Central memory CD8-positive, alpha-beta T cell (primary cell): ENCODE measurements around the gene SMURF1.

Experiments
- ATAC-seq: fragments of 150-1000 bp; cut with Tn5 transposase; replicated peaks from 2 replicates; pipeline ENCODE4 v1.10.0; 2022; ENCODE audit warnings: mild to moderate bottlenecking, moderate FRiP score, moderate number of reproducible peaks; ENCODE audit not compliant: poor library complexity, severe bottlenecking; ENCODE audit errors: extremely low read depth
- DNase-seq, 2 donors: peaks; one replicate each; pipeline ENCODE4 v3.0.0; 2021; ENCODE audit warnings: low spot score in 2 of 2
- H3K27ac Mint-ChIP-seq: one replicate; pipeline ENCODE4 v1.8.0; 2022; ENCODE audit warnings: low read depth, mild to moderate bottlenecking, moderate library complexity, mixed read lengths
- H3K27me3 Mint-ChIP-seq: one replicate; pipeline ENCODE4 v1.8.0; 2022; ENCODE audit warnings: mixed read lengths
- H3K36me3 Mint-ChIP-seq: one replicate; pipeline ENCODE4 v1.8.0; 2022; ENCODE audit warnings: mild to moderate bottlenecking, moderate library complexity, mixed read lengths; ENCODE audit not compliant: insufficient read depth
- H3K4me1 Mint-ChIP-seq: one replicate; pipeline ENCODE4 v1.8.0; 2022; ENCODE audit warnings: mixed read lengths
- H3K4me3 Mint-ChIP-seq: one replicate; pipeline ENCODE4 v1.8.0; 2022; ENCODE audit warnings: mild to moderate bottlenecking, moderate library complexity, mixed read lengths
- H3K9me3 Mint-ChIP-seq: one replicate; pipeline ENCODE4 v1.8.0; 2022; ENCODE audit warnings: mixed read lengths

SMURF1 gene

DNA sequence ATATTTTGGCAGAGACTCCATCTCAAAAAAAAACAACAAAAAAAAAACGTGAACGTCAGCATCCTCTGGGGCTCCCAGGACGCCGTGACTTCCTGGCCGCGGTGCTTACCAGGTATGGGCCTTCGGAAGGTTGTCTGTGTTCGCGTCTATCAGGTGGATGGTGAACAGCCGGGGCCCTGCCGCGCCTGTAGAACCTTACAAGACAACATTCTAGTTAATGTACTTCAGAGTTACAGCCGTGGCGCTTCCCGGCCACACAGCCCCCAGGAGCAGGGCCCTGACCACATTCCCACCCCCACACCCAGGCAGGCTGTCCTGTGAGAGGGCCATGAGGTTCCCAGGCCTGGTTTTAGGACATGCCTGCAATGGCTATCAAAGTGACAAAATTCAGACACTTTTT is 111.0 kb downstream of the SMURF1 start:
- no peaks in the 10 kb centered on the region for H3K27me3 Mint-ChIP-seq
- H3K36me3 Mint-ChIP-seq: peaks cover 53% of the 10 kb centered on the region
- no peak overlapping the region for H3K27ac Mint-ChIP-seq

DNA sequence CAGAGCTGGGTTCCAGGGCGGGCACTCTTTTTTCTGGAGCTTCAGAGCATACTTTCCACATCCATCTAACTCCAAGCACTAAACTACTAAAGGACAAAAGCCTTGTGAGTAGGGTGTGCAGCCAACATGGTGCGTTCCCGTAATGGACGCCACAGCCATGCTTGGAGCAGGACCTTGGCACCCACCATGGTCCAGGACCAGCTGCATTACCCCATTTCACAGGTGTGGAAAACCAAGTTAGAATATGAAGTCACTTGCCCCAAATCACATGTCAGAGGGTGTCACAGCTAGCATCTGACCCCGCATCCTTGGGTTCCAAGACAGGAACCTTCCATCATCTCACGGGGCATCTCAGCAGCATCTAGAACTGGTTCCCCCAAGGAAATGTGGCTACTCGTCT is 112.4 kb downstream of the SMURF1 start:
- Mint-ChIP-seq H3K9me3 (no peaks in the 10 kb centered on the region), H3K27ac (no peak overlapping the region), H3K27me3 (no peaks in the 10 kb centered on the region), H3K36me3 (peaks cover 52% of the 10 kb centered on the region), H3K4me1 (no peaks in the 10 kb centered on the region), H3K4me3 (no peak overlapping the region)
- no peak for DNase-seq
- no peak for ATAC-seq

More for the DNA sequence above, 111.0 kb downstream of the SMURF1 start:
- Mint-ChIP-seq H3K4me1 (no peaks in the 10 kb centered on the region), H3K4me3 (no peak overlapping the region), H3K9me3 (no peaks in the 10 kb centered on the region)
- no peak for DNase-seq
- no peak for ATAC-seq

DNA sequence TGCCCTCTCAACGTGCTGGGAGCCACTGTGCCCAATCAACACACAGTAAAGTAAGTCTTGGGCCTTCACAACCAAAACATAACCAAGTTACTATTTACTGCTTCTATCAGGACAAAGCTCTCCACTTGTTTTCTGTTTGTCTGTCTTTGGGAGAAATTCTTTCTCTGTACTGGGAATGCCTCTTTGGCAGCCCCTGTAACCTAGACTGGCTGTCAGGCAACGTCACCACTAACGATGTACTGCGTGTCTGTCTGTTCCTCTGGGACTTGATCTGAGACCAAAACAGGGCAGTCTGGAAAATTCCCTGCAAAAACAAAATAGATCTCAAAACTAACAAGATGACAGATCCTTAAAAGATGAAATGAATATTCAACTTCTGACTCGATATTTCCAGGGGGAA is 113.0 kb downstream of the SMURF1 start:
- DNase-seq: no peak
- no peaks in the 10 kb centered on the region for H3K9me3 Mint-ChIP-seq
- ATAC-seq: no peak
- no peaks in the 10 kb centered on the region for H3K27me3 Mint-ChIP-seq
- H3K36me3 Mint-ChIP-seq: peaks cover 47% of the 10 kb centered on the region
- H3K4me1 Mint-ChIP-seq: no peaks in the 10 kb centered on the region
- H3K4me3 Mint-ChIP-seq: no peak overlapping the region
- H3K27ac Mint-ChIP-seq: no peak overlapping the region

DNA sequence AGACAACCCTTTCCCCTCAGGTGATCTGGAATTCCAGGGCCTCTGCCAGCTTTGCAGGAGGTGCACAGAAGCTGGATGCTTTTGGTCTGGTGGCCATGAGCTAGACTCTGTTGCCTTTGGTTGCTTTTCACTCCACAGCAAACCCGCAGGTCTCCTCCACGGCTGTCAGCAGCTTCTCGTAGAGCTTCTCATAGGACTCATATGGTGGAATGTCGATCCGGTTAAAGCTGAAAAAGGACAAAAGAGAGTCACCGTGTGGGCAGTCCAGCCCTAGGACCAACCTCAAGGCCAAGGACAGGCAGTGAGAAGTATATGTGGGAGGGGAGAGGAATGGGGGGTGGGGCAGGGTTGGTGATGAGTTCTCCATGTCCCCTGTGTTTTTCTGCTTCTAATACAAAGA is 113.5 kb downstream of the SMURF1 start:
- no peaks in the 10 kb centered on the region for H3K27me3 Mint-ChIP-seq
- DNase-seq (no peak), ATAC-seq (no peak)
- H3K36me3 Mint-ChIP-seq: peaks cover 45% of the 10 kb centered on the region
- no peaks in the 10 kb centered on the region for H3K9me3 Mint-ChIP-seq
- H3K4me3 Mint-ChIP-seq: no peak overlapping the region
- no peaks in the 10 kb centered on the region for H3K4me1 Mint-ChIP-seq
- no peak overlapping the region for H3K27ac Mint-ChIP-seq

DNA sequence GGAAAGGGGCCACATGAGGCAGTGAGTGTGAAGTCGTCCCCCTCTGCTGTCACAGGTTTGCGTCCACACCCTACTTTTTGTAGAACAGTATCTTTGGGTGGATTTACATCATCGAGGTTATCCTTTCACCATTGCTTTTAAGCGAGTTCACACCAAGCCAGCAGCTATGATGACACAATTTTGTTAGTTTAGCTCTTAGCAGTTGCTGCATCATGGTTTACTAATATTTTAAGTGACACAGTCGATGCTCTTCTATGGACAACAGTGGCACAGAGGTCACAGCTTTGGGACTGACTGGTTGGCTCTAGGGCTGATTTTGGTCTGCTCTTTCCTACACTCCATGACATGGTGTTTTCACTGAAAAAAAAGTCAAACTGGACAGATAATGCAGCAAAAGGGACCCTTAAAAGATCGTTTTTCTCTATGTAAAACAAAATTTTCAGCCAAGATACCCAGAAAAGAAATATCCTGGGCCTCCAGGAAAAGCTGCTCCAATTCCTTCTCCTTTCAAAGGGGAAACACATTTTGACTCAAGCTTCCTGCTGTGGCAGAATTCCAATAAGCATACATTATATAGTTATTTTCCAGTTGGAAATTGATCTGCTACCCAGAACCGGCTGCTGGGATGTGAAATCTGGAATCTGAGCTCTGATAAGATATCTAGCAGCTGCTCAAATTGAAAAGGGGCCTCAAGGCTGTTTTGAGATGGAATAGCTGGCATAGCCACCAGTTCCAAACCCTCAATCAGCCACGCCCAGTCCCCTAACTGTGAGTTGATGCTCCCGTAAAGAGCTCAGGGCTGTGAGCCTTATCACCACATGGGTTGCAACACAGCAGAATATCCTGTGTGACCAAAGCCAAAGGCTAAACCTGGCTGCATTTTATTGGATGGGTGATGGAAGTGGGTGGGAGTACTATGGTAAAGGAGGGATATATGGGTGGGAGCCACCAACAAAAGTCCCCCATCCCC is 114.2 kb downstream of the SMURF1 start:
- Mint-ChIP-seq H3K4me1 (no peaks in the 10 kb centered on the region), H3K27ac (no peak overlapping the region), H3K36me3 (peaks cover 46% of the 10 kb centered on the region), H3K4me3 (no peak overlapping the region), H3K27me3 (no peaks in the 10 kb centered on the region), H3K9me3 (no peaks in the 10 kb centered on the region)
- DNase-seq (no peak), ATAC-seq (no peak)

DNA sequence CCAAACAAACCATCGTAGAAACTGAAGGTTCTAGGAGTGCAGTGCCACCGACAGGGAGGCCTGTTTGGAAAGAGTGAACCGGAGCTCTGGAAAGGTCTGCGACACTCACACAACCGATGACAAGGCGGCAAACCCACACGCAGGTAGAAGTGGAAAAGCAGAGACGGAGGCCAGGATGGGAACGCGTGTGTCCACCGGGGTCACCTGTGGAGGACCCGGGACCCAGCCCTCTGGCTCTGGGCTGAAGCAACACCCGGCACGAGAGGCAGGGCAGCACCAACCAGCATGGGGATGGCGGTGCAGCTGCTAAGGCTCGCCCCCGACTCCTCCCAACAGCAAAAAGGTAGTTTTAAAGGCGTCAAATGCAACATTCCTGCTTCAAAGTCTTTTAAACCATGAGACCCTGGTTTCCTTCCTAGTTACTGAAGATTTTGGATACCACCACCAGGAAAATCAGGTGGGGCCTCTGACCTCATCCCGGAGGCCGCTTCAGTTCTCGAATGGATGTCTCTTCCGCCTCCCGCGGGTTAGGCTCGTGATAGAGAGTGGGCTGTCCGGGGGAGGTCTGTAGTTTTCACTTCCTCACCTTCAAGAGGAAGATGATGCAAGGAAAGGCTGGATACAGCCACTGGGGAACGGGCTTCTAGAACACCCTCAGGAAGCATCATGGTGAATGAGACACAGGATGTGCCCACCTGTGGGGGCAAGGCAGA is 115.5 kb downstream of the SMURF1 start:
- no peaks in the 10 kb centered on the region for H3K27me3 Mint-ChIP-seq
- peaks cover 41% of the 10 kb centered on the region for H3K36me3 Mint-ChIP-seq
- H3K9me3 Mint-ChIP-seq: no peaks in the 10 kb centered on the region
- H3K27ac Mint-ChIP-seq: peak overlapping the region; percentile 30
- H3K4me1 Mint-ChIP-seq: no peaks in the 10 kb centered on the region
- no peak for ATAC-seq
- no peak overlapping the region for H3K4me3 Mint-ChIP-seq
- DNase-seq: no peak

DNA sequence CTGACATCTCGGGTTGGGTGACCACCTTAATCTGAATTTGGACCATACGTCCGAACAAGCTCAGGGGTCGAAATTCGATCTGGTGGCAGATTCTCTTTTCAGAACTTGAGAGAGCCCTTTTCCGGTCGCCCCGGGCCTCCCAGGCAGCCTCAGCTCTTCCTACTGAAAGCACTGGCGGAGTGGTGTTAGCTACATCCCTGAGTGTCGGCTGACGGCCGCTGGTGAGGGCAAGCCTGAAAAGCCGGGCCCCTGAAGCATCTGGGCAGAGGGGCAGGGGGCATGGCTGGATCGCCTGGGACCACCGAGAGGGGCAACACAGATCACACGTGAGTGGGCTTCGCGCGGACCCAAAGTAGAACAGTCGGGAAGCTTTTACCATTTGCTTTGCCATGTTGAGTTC is 116.1 kb downstream of the SMURF1 start:
- no peak for ATAC-seq
- Mint-ChIP-seq H3K4me3 (no peak overlapping the region), H3K27ac (peak overlapping the region; percentile 30), H3K27me3 (no peaks in the 10 kb centered on the region), H3K9me3 (no peaks in the 10 kb centered on the region), H3K36me3 (peaks cover 40% of the 10 kb centered on the region), H3K4me1 (no peaks in the 10 kb centered on the region)
- no peak for DNase-seq

DNA sequence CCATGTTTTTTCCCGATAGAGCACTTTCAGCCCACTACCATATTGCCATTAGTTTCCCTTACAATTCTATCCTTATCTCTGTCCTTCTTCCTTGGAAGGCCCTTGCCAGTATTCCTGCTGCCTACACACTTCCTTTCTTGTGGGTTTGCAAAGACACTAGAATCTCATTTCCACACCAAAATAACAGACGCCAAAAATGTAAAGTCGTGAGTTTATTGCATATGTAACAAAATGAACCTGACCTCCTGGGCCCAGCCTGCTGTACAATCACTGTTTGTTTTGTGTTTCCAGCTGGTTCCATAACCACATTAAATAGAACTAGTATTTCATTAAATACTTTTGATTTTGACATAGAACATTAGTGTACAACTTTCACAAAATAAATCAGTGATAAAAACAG is 116.7 kb downstream of the SMURF1 start:
- DNase-seq (no peak), ATAC-seq (no peak)
- Mint-ChIP-seq H3K4me3 (no peak overlapping the region), H3K27ac (peak overlapping the region; percentile 30), H3K9me3 (no peaks in the 10 kb centered on the region), H3K27me3 (no peaks in the 10 kb centered on the region), H3K36me3 (peaks cover 35% of the 10 kb centered on the region), H3K4me1 (no peaks in the 10 kb centered on the region)

DNA sequence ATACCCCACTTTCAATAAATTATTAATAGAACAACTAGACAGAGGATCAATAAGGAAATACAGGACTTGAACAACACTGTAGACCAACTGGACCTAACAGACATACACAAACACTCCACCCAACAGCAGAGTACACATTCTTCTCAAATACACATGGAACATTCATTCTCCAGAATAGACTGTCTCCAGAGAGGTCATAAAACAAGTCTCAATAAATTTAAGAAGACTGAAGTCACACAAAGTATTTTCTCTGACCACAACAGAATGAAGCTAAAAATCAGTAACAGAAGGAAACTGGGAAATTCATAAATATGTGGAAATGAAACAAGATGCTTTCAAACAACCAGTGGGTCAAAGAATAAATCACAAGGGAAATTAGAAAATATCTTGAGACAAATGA is 119.8 kb downstream of the SMURF1 start:
- no peaks in the 10 kb centered on the region for H3K27me3 Mint-ChIP-seq
- H3K36me3 Mint-ChIP-seq: peaks cover 18% of the 10 kb centered on the region
- DNase-seq (no peak), ATAC-seq (no peak)
- H3K9me3 Mint-ChIP-seq: no peaks in the 10 kb centered on the region
- no peak overlapping the region for H3K4me3 Mint-ChIP-seq
- no peaks in the 10 kb centered on the region for H3K4me1 Mint-ChIP-seq
- no peak overlapping the region for H3K27ac Mint-ChIP-seq

DNA sequence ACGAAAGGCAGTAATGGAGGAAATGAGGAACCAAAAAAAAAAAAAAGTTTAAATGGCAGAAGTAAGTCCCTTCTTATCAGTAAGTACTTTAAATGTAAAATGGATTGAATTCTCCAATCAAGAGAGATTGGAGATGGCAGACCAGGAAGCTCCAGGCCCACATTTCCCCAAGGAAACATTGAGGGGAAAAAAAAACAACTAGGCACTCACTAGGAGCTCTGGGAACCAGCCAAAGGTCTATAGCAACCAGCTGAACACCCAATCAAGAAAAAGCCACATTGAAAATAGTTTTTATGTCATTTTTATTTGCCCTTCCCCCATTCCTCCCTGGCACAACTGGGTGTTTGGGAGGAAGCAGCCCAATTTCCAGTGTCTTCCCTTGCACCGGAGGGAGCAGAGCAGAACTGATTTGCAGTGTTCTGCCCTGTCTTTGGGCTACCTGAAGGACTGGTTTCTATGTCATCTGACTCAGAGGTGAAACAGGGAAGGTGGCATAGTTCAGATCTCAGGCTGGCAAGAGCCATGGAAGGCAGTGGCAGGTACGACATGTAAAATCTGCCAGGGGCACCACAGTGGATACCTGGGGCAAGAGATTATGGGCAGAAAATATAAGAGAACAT is 121.9 kb downstream of the SMURF1 start:
- Mint-ChIP-seq H3K27ac (peak overlapping the region; percentile 24), H3K4me1 (no peaks in the 10 kb centered on the region), H3K9me3 (no peaks in the 10 kb centered on the region), H3K4me3 (no peak overlapping the region), H3K36me3 (peaks cover 13% of the 10 kb centered on the region), H3K27me3 (no peaks in the 10 kb centered on the region)
- ATAC-seq: no peak
- no peak for DNase-seq

DNA sequence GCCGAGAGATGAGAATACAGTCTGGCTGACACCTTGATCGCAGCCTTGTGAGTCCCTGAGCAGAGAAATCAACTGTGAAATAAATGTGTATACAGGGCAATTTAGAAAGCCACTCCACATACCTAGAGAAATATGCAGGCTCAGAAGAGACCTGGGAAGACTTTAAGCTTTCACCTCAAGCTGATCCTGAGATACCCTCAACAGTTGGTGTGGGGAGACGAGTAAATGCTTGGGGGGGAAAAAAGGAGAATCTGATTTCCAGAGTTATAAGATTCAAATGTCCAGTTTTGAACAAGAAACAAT is 123.5 kb downstream of the SMURF1 start:
- DNase-seq: no peak
- no peaks in the 10 kb centered on the region for H3K27me3 Mint-ChIP-seq
- H3K27ac Mint-ChIP-seq: no peak overlapping the region
- no peaks in the 10 kb centered on the region for H3K9me3 Mint-ChIP-seq
- H3K4me3 Mint-ChIP-seq: no peak overlapping the region
- H3K36me3 Mint-ChIP-seq: peaks cover 13% of the 10 kb centered on the region
- no peak for ATAC-seq
- H3K4me1 Mint-ChIP-seq: no peaks in the 10 kb centered on the region

DNA sequence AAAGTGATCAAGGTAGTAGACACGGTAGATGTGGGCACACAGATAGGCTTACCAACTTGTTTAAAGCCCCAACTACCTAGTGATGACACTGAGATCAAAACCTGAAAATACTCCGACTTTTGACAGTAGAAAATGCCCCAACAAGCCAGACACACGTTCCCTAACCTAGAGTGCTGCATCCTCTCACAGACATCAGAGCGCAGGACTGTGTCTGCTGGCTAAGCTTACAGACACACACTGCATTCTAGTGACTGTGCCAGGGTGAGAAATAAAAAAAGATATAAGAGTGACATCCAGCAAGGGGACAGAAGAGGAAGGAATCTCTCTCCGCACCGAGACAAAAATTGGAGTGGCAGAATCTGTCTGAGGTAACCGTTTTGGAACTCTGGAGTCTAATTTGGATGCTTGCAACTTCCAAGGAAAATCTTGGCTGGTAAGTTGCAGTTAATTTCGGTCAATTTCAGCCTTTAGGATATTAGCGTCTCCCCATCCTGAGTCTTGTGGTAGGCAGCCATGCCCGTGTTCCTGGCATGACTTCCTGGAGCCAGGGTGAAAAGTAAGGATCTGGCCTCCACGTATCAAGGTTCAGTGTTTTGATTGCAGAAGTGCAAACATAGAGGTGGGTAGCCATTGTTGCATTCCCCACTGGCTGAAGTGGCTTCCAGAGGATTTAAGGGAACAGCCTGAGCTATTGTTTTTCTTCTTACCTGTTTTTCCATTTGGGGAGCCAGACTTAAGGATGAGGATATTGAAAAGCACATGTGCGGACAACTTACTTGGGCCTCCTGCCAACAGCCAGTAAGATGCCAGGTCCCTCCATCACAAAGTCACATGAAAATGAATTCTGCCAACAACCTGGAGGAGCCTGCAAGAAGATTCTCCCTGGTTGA is 124.1 kb downstream of the SMURF1 start:
- Mint-ChIP-seq H3K27me3 (no peaks in the 10 kb centered on the region), H3K36me3 (peaks cover 15% of the 10 kb centered on the region), H3K4me3 (no peak overlapping the region), H3K9me3 (no peaks in the 10 kb centered on the region), H3K4me1 (no peaks in the 10 kb centered on the region), H3K27ac (no peak overlapping the region)
- ATAC-seq (no peak), DNase-seq (no peak)
